Amygdala (tissue), 56 donors: ENCODE results near the gene GOLPH3.
A peak's percentile ranks its signal among the peaks of the same experiment; 100 is the strongest.
"Not testable (repeated sequence)": the region's sequence is repeated elsewhere in the genome, so short reads cannot be mapped to it uniquely, and the experiment has no call there.

Experiments used
- DNase-seq, 56 donors: peaks; one replicate each; lab custom pipeline; 2025; lab: John Stamatoyannopoulos, UW

GOLPH3 gene

DNA sequence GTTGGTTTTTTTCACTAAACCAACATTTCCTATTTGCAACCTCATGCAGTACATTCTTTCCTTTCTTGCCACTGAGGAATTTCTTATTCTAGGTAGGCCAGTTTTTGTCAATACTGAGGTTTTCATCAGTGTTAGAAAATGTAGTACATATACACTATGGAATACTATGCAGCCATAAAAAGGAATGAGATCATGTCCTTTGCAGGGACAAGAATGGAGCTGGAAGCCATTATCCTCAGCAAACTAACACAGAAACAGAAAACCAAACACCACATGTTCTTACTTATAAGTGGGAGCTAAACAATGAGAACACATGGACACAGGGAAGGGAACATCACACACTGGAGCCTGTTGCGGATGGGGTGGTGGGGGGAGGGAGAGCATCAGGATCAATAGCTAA, 93.6 kb downstream of the GOLPH3 start:
- not testable (repeated sequence) for DNase-seq

GRCh38 chr5:32078855-32079254, 95.3 kb downstream of the GOLPH3 start:
- not testable (repeated sequence) for DNase-seq

- peak in 20 of 56 donors; percentile 6 to 75 (median 18) for DNase-seq
Observed at GRCh38 chr5:32076699-32077695, 97.1 kb downstream of the GOLPH3 start.
